Neural cell (in vitro differentiated cells): ENCODE measurements around the gene MUC12.

Source experiments
- CTCF ChIP-seq: fragments of 450-650 bp; IDR thresholded peaks from 2 replicates; pipeline ENCODE4 v1.5.1; 2014; ENCODE audit warnings: antibody characterized with exemption, mild to moderate bottlenecking, moderate library complexity; ENCODE audit not compliant: poor library complexity, severe bottlenecking
- EP300 ChIP-seq: fragments of 450-650 bp; conservative IDR thresholded peaks from 2 replicates; pipeline ENCODE4 v1.6.1; 2014; ENCODE audit warnings: antibody characterized with exemption, mild to moderate bottlenecking, moderate library complexity; ENCODE audit not compliant: poor library complexity, severe bottlenecking
- EZH2 ChIP-seq: fragments of 200-600, 300-800 bp; shearing (Covaris generic), sonication (generic); IDR thresholded peaks from 2 replicates; pipeline ENCODE4 v1.6.1; 2014; ENCODE audit warnings: antibody characterized with exemption, low read length, borderline replicate concordance, mild to moderate bottlenecking; ENCODE audit not compliant: insufficient read depth, poor library complexity, severe bottlenecking
- POLR2AphosphoS5 ChIP-seq: IDR thresholded peaks from 2 replicates; pipeline ENCODE4 v1.6.1; 2012
- RAD21 ChIP-seq: fragments of 450-650 bp; conservative IDR thresholded peaks from 2 replicates; pipeline ENCODE4 v1.6.1; 2014; ENCODE audit warnings: antibody characterized with exemption, mild to moderate bottlenecking, moderate library complexity

- no peak for TF ChIP-seq EZH2
- TF ChIP-seq EP300 = no peak
- no peak for TF ChIP-seq CTCF
- no peak for TF ChIP-seq POLR2AphosphoS5
- no peak for TF ChIP-seq RAD21
These were observed 2.6 kb downstream of the MUC12 start for GRCh38 chr7:100972002-100972347.
